GM21423 (cell line): ENCODE measurements around the gene NANOS1.

Experiments used
- ATAC-seq: cut with Tn5 transposase; IDR thresholded peaks from one replicate; pipeline ENCODE4 v1.9.1; 2021; ENCODE audit warnings: mild to moderate bottlenecking, moderate library complexity; ENCODE audit not compliant: unreplicated experiment

NANOS1 gene

DNA sequence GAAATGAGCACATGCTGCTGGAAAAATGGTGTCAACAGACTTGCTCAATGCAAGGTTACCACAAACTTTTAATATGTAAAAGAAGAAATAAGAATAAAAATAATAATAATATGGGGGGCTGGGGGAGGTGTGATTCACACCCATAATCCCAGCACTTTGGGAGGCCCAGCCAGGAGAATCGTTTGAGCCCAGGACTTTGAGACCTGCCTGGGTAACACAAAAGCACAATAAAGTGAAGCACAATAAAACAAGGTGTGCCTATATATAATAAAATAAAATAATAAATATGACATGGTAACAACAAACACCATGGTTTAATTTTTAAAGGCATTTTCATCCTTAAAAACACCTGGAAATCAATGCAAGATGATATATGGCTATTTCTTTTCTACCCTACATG lies 26.0 kb downstream of the NANOS1 start:
- ATAC-seq: no peak

DNA sequence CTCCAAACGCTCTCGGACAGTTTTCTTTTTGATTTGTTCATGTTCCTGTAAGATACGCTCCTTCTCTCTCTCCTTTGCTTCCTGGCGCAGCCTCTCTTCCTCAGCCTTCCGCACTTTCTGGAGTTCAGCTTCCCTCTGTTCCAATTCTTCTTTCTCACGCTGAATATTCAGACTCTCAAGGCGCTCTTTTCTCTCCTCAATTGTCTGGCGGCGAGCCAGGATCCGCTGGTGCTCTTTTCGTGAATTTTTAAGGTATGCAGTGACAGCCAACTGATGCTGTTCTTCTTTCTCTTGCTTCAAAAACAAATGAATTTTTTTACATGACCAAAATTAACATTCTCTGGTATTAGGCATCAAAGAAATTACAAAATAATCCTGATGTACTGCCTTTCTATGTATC lies 28.5 kb downstream of the NANOS1 start:
- no peak for ATAC-seq

DNA sequence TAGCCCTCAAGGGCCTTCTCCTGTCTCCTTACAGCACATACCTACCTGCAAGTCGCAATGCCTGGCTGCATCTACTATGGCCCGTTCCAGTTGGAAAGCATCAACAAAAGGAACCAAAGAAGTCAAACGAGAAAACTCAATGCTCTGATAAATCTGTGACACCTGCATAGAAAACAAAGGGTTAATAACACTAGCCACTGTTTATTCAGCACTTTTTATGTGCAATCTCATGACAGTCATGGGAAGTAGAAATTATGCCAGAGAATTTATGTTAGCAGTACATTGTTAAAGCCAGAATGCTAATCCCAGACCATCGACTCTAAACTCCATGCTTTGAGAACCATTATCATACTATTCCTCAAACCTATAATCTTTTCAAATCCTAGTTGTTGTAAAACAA lies 30.0 kb downstream of the NANOS1 start:
- no peak for ATAC-seq

DNA sequence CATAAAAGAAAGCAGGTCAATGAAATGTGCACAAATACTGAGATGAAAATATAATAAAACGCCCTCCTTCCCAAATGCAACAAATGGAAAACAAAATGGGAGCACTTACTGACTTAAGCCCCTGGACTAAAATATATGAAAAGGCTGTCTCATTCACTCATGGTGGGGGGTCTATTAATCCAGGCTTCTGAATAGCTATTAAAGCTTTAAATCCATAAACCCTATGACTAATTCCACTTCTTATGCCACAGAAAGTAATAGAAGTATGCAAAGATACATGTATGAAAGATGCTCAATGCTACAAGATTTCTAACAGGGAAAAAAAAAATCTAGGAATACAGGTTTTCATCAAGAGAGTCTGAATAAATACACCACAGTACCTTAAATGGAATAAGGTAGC lies 30.6 kb downstream of the NANOS1 start:
- ATAC-seq: no peak

DNA sequence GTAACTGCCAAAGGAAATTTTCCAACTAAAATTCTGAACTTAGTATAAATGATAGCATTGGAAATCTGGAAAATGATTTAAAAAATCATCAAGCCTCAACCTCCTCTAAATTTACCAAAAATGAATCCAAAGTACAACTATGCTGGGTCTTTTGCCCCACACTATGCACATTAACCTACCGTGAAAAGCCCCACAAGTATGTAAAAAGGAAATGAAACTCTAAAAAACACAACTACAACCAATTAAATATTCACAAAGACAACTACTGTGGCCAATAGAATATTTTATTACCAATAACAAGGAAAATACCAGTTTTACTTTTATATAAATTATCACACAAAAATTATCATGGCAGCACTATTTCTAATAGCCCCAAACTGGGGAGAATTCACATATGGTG lies 31.8 kb downstream of the NANOS1 start:
- ATAC-seq: no peak

DNA sequence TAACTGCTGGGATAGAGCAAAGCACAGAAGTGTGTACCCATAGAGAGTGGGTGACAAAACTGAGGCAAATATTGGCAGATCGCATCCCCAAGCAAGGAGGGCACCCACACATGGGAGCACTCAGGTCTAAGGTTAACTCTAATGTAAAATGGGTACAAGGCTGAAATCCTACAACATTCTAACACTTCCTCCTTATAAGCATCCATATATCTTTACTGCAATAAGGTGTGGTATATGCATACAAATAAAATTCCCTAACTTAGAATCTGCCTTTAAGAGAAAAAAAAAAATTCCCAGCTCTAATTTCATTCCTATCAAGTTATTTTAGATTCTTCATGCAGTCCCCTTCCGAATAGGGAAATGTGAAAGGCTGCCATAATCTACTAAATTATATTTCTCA lies 32.4 kb downstream of the NANOS1 start:
- ATAC-seq: no peak

DNA sequence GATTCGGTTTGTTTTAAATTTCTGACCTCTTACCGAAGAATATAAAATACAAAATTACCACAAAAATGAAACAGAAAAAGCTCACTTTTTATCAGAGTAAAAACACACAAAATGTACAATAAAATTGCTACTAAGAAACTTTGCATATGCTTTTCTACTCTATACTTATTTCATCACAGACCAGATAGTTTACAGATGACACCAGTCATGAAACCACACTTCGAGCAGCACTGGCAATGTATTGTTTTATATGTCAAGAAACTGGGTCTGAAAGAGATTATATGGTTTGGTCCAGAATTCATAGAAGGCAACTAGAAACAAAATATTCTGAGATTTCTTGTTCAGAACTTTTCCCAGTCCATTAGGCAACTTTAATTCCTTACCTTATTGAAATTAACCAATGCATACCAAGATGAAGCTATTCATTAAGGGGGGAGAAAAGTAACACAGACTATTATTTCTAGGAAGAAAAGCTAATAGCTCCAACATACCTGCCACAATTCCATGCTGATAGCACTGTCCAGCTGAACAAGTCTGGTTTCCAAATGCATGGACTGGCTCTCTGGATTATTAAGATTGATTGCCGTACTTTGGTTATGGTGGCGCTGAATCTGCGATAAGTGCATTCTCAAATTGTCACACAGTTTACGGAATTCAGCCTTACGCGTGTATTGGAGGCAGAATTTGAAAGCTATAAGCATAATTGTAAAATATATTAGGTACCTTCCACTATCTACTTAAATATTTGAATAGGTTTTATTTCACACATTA lies 41.1 kb downstream of the NANOS1 start:
- ATAC-seq: no peak

DNA sequence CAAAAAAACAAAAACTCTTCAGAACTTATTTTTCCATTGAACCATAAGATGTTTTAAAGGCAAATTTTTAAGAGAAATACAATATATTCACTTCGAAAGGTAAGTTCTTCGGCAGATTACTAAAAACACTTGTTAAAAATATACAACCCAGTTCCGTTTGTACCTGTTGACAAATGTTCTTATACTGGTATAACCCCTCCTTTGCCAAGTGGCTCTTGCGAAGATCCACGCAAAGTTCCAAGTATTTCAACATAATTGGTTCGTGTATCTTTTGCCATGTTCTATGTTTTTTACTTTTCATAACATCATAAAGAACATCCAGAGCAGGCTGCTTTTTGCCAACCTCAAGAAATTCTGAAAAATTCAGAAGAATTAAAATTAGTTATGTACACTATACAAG lies 44.1 kb downstream of the NANOS1 start:
- ATAC-seq: no peak

DNA sequence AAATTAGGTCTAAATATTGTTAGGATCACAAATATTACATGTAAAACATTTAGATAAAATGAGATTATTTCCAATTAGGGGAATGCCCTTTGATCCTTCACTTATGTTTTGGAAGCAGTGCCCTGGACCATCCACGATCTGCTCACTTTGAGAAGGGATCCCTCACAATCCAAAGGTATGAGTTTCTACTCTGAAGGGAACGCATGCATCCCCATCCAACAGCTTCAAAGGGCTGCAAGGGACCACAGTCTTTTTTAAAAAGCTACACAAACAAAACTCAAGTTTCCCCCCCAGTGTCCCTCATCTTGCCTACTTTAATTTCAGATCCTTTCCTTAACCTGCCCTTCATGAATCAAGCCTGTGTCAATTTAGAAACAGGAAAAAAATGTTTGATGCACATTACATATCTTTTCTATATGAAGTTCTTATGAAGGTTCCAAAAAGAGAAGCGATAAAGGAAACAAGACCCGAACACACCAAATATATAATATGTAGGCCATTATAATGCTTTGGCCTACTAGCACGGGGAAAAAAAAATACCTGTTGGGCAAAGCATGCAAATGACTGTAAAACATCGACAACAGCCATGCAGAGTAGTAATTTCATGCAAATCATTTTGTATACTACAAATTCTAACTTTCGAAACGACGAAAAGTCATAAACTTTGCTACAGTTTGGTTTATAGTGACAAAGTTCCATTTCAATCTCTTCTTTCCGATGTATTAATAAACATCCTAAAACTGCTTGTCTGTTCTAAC lies 49.1 kb downstream of the NANOS1 start:
- ATAC-seq: no peak

DNA sequence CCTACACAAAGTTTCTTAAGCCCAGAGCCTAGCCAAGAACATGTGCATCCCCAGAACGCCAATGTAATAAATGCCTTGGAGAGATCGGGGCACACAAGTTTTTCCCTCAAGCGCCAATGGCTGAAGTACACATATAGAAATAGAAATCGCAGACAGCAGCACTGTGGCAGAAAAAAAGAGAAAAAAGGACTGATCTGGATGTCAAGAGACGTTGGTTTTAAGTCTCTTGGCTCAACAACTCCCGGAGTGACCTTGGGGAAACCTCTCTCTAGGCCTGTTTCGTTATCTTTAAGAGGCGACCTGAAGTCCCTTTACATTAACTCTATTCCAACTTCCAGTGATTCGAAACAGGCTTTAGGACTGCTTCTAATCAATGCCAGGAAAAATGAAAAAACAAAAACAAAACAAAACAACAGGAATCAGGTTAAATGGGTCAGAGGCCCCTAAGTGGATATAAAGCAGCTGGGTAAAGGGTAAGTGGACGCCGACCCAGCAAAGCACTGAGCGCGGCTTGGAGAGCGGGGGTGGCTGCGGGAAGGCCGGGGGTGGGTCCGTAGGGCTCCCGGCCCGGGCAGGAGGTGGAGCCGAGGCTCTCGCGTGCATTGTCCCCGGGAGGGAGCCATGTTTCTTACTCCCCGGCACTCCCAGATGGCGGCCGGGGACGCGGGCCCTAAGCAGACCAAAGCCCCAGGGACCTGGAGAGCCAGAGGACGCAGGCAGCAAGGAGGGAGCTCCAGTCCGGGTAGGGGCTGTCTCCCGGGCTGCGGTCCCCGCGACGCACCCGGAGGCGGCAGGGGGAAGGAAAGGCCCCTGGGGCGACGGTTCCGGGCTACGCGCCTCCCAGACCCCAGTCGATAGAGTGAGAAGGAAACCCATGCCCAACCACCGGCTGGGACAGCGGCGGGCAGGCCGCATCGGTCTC lies 50.3 kb downstream of the NANOS1 start:
- peak; percentile 64 for ATAC-seq

DNA sequence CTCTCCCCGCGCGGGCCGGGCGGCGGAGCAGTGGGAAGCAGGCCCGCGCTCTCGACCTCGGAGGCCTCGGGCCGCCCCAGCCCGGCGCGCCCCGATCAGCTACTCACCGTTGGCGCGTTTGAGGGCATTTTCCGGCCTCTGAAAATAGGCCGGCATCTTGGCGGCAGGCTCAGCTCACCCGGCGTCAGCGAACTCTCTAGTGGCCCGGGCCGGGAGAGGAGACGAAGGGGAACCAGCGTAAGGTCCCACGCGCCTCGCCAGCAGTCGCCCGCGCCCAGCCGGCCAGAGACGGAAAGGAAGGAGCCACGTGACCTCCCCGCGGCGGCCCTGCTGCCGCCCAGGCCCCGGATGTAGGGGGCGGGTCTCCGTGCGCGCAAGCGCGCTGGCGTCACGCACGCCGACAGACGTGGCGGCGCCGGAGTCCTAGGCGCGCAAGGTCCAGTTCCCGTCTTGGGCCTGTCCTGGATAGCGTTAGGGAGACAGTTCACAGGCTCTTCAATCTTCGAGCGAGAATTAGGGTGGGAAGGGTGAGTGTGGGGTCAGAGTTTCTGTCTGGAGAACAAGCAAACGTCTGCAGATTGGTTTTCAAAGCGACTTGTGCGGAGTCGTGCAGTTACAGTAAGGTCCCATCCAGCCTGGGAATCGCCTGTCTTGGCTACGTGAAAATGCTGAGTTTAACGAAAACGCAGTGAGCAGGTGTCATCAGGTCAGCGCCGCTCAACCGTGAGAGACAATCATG lies 51.2 kb downstream of the NANOS1 start, which contains the start of gene EIF3A:
Gene EIF3A, minus strand, starts transcription at position 297 of the 739 bp plus-strand sequence. Its CDS starts 141 bp downstream, at position 156.
- ATAC-seq: peak; percentile 86
